Fibroblast of skin of scalp (primary cell): ENCODE data around the gene HLX.

Experiments used
- DNase-seq: peaks from one replicate; pipeline ENCODE4 v3.0.0-alpha.2; 2013

The HLX gene

GRCh38 chr1:220926146-220926545 lies 46.9 kb downstream of the HLX start:
- DNase-seq, result no peak

DNA sequence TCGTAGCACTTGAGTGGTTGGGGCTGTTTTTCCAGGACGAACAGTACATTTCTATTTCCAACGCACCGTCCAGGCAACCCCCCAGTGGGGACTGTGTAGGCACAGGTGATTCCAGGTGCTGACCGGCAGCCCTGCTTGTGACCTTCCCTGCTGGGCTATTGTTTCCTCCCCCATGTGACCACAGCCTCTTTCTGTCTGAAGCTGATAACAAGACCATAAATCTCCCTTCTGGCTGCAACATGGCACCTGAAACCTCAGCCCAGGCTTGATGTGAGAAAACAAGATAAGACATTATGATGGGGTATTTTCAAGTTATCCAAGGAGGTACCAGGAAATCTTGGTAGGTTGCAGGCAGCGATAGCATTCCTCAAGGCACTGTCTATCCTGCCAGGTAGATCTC lies 48.2 kb downstream of the HLX start:
- DNase-seq, result no peak

DNA sequence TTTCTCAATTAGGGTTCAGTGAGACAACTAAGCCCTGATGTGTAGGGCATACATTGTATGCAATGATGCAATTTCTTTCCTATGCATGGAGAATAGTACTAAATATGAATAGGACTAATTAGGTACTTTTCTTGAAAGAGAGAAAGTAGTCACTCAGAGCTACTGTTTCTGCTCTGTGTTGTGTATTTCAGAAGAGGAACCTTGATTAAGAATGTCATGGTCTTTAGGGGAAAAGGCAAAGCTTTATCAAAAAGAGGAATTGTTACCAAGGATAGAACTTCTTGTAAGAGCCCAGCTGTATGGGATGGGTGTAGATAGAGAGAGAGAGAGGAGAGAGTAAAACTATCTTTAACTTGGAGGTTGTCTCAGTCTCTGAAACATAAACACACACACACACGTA lies 49.1 kb downstream of the HLX start:
- DNase-seq, result no peak

- no peak for DNase-seq
Observed at GRCh38 chr1:220928725-220929300, 49.6 kb downstream of the HLX start.

DNA sequence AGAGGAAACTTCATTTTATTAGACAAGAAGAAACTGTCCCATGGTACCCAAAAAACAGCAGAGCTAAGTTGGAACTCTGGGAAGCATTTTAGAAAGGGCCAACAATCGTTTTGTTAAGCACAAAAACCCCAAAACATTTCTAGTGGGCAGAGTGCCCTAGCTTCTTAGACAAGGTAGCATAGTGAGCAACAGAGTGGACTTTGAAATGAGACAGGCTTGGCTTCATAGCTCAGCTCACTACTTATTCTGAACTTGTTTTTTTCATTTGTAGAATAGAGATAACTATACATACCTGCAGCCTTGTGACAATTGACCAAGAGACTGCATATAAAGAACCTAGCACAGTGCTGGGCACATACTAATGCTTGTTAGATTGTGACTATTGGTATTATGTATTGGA lies 50.1 kb downstream of the HLX start:
- DNase-seq, result no peak
